ENCODE measurements around the gene NTM.

DNA sequence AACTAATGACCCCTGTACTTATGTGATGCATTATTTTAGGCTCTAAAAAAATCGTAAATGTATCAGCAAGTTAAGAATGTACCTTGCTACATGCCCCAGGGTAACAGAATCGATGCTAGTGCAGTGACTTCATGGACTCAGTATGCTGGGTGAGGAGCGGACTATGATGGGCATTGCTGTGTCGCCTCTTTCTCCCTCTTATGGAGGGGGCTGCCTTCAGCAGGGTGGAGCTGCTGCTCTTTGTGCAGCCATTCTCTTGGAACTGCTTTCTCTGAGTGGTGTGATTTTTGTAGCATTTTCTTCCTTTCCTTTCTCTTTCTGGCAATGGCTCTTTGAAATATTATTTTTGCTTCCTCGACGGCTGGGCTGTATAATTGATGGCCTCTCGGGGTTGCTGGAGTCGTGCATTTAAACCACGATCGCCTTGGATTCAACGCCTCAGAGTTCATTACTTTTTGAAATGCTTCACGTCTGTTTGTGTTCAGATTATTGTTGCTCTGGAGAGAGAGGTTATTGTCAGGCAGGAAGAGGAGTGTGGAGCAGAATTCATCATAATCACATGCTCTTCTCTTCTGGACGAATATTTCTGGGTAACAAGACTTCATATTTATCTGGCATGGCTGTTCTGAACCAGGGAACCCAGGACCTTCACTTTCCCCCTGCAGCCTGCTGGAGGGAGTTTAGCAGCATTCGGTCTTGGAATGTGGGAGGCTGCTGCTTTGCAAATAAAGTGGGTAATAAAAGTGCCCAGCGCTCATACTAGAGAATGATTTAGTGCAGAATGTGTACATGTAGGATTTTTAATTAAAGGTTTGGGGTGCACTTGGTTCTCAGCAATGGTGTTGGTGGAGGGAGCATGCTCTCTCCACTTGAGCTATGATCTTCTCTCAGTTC lies 804.2 kb downstream of the NTM start:
- TF ChIP-seq POLR2A (IDR thresholded peaks at IDR 0.05; ENCODE audit: low read depth, low read length) (no peak), TAF1 (IDR thresholded peaks at IDR 0.05; ENCODE audit: borderline replicate concordance, low read depth, low read length) (no peak)

Data from GM12892 (cell line).